Activated T-cell treated with anti-CD3 and anti-CD28 coated beads for 24 hours (primary cell): ENCODE results near the gene NAV2.

Experiments
- DNase-seq: peaks from one replicate; pipeline ENCODE4 v3.0.0-alpha.2; 2020; ENCODE audit warnings: low read depth

Gene NAV2

DNA sequence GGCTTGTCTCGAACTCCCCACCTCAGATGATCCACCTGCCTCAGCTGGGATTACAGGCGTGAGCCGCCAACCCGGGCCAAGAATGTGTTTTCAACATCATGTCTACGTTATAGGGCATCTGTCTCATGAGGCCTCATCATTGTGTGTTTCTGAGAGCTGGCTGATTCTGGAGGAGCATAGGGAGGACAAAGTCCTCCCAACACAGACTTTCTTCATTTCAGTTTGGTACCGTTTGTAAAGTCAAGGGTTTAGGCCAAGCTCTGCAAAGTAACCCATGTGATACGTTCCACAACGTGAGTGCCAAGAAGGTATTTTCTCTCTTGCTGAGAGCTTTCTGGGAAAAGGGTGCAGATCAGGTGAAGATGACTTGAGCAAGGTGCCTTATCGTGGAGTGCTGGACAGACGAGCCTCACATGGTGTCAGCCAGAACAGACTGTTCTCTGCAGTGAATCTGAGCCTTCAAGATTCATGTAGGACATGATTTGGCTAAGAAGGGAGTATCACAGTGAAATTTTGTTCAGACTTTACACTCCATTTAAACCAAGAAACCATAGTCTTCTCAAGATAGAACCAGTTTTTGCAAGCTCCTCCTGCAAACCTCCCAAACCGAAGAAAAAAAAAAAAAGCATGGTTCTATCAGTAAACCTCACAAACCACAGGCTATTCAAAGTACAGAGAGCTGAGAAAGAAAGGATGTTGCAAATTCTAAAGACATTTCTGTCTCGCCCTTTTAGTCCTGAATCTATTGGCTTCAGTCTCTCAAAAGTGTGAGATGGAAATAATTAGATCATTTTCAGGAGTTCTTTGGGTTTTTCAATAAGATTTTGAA is 376.0 kb downstream of the NAV2 start:
- DNase-seq: no peak

DNA sequence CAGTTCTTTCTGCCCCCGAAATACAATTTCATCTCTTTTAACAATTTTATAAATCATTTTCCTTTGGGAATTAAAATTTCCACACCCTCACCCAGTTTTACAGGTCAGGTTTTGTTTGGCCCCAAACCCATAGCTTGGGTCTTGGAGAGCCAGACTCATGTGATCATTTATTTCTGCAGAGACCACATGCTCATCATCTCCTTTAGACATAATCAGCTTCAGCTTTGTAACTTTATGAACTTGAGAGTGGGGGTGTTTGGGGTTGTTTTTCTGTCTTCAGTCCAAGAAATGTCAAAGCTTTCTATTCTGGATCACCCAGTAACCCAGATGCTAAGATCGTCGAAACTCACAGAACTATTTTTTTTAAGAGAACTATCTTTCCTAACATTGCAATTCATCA is 376.7 kb downstream of the NAV2 start:
- no peak for DNase-seq

GRCh38 chr11:20089796-20090653 is 377.4 kb downstream of the NAV2 start:
- no peak for DNase-seq

- DNase-seq: no peak
Measured at GRCh38 chr11:20090654-20091374, 378.2 kb downstream of the NAV2 start.

DNA sequence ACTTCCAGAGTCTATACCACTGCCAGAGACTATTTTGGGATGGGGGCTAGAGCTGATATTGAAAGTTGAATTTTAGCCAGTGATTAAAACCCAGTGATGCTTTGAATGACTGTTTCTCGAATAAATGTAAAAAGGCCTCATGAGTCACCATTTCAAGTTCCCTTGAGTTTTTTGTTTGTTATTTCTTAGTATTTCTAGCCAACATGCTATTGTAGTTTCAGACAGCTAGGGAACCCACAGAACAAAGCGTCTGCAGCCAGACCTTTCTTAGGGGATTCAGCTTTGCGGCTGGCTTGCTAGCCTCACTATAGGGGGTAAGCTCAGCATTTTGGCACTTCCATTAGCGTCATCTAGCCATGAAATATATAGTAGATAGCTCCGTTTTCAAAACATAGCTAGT is 381.1 kb downstream of the NAV2 start:
- DNase-seq: no peak

GRCh38 chr11:20095189-20095588 is 382.6 kb downstream of the NAV2 start:
- DNase-seq: no peak

DNA sequence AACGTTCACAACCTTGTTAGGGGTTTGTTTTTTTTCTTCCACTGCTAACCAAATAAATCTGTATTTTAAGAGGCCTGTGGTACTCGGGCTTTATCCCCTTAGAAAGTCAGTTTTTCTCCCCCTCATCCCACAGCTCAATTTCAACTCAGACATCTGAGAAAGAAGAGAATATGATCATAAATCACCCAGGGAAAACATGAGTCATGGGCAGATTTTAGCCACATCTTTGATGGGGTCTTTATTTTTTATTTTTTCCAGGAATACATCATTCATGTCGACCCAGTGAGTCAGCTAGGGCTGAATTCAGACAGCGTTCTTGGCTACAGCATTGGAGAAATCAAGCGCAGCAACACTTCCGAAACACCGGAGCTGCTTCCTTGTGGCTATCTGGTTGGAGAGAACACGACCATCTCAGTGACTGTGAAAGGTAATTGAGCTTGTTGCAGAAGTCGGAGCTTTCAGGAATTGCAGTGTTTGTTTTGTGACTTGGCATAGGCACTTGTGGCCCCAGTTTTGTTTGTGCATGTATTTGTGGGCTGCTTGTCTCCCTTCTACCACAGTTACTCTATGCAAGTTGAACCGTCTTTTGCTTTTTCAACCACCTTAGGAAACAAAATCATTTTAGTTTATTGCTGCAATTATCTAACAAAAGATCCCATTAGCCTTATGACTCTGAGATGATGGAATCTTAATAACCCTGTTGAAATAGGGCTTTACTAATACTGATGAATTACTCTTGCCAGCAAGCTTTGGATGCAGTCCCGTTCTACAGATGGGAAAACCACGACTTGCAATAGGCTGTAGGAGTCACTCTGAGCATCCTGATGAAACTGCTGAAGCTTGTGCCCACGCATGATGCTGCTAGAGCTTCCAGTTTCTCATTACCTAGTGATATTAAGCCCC is 384.9 kb downstream of the NAV2 start:
- no peak for DNase-seq

DNA sequence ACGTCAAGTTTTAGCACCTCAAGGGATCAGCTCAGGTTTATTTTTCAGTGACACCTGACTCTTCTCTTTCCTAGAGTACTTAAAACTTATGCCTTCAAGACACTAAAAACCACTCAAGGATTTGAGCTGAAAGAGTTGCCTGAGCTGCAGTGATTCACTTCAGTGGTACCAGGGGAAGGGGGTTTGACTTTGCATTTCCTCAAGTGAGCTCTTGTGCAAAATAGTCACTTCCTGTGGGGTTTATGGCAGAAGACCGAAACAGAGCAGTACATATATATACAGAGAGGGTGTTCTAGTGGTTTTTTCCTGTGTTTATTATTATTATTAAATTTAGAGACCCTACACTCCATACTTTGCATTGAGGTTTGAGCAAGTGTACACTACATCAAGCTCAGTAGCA is 386.9 kb downstream of the NAV2 start:
- DNase-seq: no peak

- DNase-seq: no peak
Measured at GRCh38 chr11:20102397-20102796, 389.8 kb downstream of the NAV2 start.

DNA sequence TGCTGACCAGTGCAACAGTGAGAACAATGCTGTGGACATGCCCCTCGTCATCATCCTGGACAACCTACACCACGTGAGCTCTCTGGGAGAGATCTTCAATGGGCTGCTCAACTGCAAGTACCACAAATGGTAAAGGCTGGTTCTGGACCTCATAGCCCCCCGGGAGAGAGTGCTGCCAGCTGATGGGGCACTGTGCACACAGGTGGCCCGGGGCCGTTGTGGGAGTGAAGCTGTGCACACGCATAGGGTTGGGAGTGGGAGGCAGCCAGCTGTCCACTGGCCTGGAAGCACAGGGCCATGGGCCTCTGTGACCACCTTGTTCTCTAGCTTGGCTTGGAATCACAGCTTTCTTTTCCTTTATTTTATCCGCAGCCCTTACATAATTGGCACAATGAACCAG is 390.6 kb downstream of the NAV2 start:
- DNase-seq: no peak

GRCh38 chr11:20105427-20105826 is 392.8 kb downstream of the NAV2 start:
- no peak for DNase-seq

DNA sequence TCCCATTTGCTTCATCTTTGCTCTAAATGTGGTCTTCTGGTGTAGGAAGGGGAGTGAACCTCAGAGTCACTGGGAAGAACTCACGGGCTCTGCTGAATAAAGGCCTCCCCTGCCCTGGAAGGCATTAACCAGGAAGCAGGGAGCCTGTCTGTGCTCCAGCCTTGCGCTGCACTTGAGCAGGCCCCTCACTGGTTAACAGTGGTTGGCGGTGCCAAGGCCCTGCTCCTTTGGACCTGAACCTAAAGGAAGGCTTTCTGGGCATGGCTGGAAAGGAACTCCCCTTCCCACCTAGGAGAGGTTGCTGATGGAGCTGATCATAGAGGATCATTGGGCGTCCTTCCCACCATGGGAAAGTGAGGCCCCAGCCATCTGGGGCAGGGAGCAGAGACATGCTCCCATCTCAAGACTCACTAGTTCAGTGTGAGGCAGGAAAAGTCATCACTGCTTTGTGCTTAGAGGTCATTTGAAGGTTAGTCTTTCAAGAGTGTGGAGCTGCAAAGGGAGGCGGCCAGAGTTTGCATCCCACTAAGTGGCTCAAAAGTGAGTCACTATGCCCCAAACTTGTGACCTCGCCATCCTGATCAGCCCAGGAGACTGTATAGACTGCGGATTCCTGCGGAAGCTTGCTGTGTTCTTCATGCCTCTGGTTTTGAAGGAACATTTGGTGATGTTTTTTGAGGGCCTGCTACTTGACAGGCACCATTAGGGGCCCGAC is 397.3 kb downstream of the NAV2 start:
- DNase-seq: no peak

- peak; percentile 35 for DNase-seq
Measured at GRCh38 chr11:20110908-20111669, 398.5 kb downstream of the NAV2 start.

- DNase-seq: no peak
Measured at GRCh38 chr11:20111871-20112270, 399.2 kb downstream of the NAV2 start.

DNA sequence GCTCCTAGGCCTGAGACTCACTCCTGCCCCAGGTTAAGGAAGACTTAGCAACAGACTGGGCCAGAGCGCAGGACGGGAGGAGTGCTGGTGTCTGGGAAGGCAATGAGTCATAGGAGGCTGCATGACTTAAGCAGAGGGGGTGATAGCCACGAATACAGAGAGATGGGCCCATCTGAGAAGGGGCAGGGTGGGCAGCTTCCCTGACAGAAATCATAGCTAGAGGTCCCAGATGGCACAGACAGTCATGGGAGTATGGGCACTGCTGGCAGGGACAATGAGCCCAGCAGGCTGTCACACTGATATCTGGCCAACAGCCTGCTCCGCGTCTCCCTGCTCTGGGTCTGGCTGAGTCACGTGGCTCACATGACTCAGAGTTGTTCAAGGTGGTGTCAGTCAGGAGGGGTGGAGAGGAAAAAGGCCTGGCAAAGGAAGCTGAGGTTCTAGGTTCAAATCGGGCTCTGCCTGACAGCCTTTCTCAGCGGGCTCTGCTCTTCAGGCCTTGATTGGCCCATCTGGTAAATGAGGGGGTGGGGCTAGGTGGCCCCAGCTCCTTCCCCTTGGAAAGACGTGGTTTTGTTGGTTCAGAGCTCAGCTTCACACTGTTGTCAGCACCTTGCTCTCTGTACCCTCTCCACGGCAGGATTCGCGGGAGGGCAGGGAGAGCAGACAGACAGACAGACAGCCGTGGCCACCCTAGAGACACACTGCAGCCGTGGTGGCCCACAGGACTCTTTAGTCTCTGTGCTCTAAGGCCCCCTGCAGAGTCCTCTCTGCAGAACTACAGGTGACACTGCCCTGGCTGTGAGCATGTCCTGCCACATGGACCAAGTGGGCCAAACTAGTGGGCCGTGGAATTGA is 399.9 kb downstream of the NAV2 start:
- DNase-seq: no peak

GRCh38 chr11:20113149-20113438 is 400.5 kb downstream of the NAV2 start:
- DNase-seq: no peak

DNA sequence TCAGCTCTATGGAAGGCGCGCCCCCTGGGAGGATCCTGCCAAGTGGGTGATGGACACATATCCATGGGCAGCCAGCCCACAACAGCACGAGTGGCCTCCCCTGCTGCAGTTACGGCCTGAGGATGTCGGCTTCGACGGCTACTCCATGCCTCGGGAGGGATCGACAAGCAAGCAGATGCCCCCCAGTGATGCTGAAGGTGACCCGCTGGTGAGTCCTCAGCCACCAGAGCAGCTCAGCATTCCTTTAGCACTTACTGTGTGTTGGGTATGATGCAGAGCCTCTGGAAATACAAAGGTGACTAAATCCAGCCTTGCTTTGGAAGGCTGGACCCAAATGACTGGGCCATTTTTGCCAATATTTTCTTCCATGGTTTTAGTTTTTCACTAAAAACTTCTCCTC is 402.0 kb downstream of the NAV2 start:
- no peak for DNase-seq

DNA sequence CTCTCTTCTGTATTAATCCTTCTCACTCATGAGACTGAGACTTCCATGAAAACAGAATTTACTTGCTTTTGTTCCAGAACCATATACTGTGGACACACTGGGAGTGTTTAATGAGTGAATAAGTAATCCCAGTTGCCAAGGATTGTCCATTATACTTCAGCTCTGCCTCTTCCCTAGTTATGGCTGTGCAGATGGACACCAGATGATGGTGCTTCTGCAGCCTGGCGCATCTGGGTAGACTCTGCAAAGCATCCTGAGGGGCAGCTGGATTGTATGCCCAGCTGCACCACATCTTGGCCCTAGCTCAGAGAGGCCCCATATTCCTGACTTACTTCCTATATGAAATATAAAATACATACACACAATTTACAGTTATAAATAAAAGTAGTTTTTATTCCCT is 404.2 kb downstream of the NAV2 start:
- no peak for DNase-seq

DNA sequence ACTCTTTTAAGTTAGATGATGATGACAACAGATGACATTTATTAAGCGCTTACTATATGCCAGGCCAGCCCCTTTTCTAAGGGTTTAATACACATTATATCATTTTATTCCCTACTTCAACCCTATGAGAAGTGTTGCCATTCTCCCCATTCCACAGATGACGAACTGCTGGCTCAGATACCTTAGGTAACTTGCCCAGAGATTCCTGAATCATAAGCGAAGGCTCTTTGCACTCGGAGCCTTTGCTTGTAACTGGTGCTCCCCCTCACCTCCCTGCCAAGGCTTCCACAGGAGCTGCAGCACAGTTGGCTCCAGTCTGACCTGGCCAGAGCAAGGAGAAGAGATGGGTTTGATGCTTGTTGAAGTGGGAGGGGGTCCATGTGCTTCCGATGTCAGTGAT is 404.7 kb downstream of the NAV2 start:
- no peak for DNase-seq
